ENCODE data around the gene MCUR1. TPM values are rescaled to one million over a fixed set of nuclear protein-coding genes. Genes with fewer than 3 reads are reported as not detected.

Gene MCUR1
- total and polyA plus RNA-seq, 4 donors = 6.6 to 32.9 (median 18.3) TPM

DNA sequence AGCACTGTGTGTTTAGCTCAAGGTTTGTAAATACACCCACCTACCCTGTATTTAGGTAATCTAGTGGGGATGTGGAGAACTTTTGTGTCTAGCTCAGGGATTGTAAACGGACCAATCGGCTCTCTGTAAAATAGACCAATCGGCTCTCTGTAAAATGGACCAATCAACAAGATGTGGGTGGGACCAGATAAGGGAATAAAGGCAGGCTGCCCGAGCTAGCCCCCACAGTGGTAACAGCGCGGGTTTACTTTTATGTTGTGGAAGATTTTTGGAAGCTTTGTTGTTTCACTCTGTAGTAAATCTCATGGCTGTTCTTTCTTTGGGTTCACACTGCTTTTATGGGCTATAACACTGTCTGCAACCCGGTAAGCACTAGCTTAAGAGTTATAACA lies 70.6 kb downstream of the MCUR1 start:
- no peaks in the 10 kb centered on the region for H3K4me1 ChIP-seq (ENCODE audit: control insufficient read depth in 1 of 2, insufficient read depth in 2 of 2, low read length in 2 of 2)
- H3K36me3 ChIP-seq (ENCODE audit: control insufficient read depth in 1 of 2, insufficient read depth in 2 of 2, low read length in 1 of 2) = no peaks in the 10 kb centered on the region
- no peaks in the 10 kb centered on the region for H3K27me3 ChIP-seq (ENCODE audit: control insufficient read depth in 1 of 2, insufficient read depth in 2 of 2, low read length in 1 of 2)
- 95 to 97% methylated on average over 7 of the region's 7 CpGs for WGBS, 2 donors
- H3K9me3 ChIP-seq (ENCODE audit: control insufficient read depth, low read length) = no peaks in the 10 kb centered on the region
- no peak overlapping the region for H3K27ac ChIP-seq (ENCODE audit: low read depth in 1 of 2, low read length in 2 of 2)
- no peak overlapping the region for H3K4me3 ChIP-seq (ENCODE audit: low read length in 2 of 2)
- intact Hi-C loops (cut with DNase I) = no loop called here
- DNase-seq (no peak), ATAC-seq (ENCODE audit: low FRiP score) (no peak)

DNA sequence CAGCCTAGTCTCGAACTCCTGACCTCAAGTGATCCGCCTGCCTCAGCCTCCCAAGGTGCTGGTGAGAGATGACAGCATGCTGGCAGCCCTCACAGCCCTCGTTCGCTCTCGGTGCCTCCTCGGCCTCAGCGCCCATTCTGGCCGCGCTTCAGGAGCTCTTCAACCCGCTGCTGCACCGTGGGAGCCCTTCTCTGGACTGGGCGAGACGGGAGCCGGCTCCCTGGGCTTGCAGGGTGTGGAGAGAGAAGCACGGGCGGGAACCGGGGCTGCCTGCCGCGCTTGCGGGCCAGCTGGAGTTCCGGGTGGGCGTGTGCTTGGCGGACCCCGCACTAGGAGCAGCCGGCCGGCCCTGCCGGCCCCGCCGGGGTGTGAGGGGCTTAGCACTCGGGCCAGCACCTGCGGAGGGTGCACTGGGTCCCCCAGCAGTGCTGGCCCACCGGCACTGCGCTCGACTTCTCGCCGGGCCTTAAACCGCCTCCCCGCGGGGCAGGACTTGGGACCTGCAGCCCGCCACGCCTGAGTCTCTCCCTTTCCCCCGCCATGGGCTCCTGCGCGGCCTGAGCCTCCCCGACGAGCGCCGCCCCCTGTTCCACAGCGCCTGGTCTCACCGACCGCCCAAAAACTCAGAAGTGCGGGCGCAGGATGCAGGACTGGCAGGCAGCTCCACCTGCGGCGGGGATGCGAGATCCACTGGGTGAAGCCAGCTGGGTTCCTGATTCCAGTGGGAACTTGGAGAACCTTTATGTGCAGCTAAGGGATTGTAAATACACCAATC lies 71.2 kb downstream of the MCUR1 start:
- WGBS, 2 donors = 56 to 75% methylated on average over 49 to 56 of the region's 56 CpGs
- Histone ChIP-seq H3K36me3 (ENCODE audit: control insufficient read depth in 1 of 2, insufficient read depth in 2 of 2, low read length in 1 of 2) (no peaks in the 10 kb centered on the region), H3K27ac (ENCODE audit: low read depth in 1 of 2, low read length in 2 of 2) (no peak overlapping the region), H3K27me3 (ENCODE audit: control insufficient read depth in 1 of 2, insufficient read depth in 2 of 2, low read length in 1 of 2) (no peaks in the 10 kb centered on the region), H3K4me3 (ENCODE audit: low read length in 2 of 2) (no peak overlapping the region), H3K4me1 (ENCODE audit: control insufficient read depth in 1 of 2, insufficient read depth in 2 of 2, low read length in 2 of 2) (no peaks in the 10 kb centered on the region), H3K9me3 (ENCODE audit: control insufficient read depth, low read length) (no peaks in the 10 kb centered on the region)
- DNase-seq = peak in 1 of 2 donors; percentile 75
- ATAC-seq (ENCODE audit: low FRiP score) = no peak
- intact Hi-C loops (cut with DNase I) = no loop called here

DNA sequence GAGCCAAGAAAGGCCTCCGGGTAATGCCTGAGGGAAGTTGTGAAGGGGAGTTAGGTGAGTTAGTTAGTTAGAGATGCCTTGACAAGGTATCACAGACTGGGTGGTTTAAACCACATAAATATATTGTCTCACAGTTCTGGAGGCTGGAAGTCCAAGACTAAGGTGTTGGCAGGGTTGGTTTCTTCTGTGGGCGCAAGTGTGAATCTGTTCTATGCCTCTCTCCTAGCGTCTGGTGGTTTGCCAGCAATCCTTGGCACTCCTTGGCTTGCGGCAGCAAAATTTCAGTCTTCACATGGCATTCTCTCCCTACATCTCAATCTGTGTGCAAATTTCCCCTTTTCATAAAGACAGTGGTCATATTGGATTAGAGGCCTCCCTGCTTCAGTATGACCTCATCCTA lies 73.0 kb downstream of the MCUR1 start:
- H3K4me3 ChIP-seq (ENCODE audit: low read length in 2 of 2) = no peak overlapping the region
- H3K27me3 ChIP-seq (ENCODE audit: control insufficient read depth in 1 of 2, insufficient read depth in 2 of 2, low read length in 1 of 2) = no peaks in the 10 kb centered on the region
- WGBS, 2 donors = 85 to 91% methylated on average over 4 of the region's 4 CpGs
- H3K27ac ChIP-seq (ENCODE audit: low read depth in 1 of 2, low read length in 2 of 2) = no peak overlapping the region
- DNase-seq = no peak
- H3K4me1 ChIP-seq (ENCODE audit: control insufficient read depth in 1 of 2, insufficient read depth in 2 of 2, low read length in 2 of 2) = no peaks in the 10 kb centered on the region
- ATAC-seq (ENCODE audit: low FRiP score) = no peak
- intact Hi-C loops (cut with DNase I) = no loop called here
- no peaks in the 10 kb centered on the region for H3K9me3 ChIP-seq (ENCODE audit: control insufficient read depth, low read length)
- no peaks in the 10 kb centered on the region for H3K36me3 ChIP-seq (ENCODE audit: control insufficient read depth in 1 of 2, insufficient read depth in 2 of 2, low read length in 1 of 2)

Other genes starting within 250 kb of the MCUR1 start
- 1 to 10 TPM; 8.1 to 9.8 TPM for gene SIRT5, start 240.0 kb downstream of the MCUR1 start, total RNA-seq
- 1 to 10 TPM; 5.0 to 6.5 TPM for gene SIRT5, start 240.0 kb downstream of the MCUR1 start, polyA plus RNA-seq
- 10 to 100 TPM; 47.4 to 54.0 TPM for gene NOL7, start 199.2 kb downstream of the MCUR1 start, total RNA-seq
- 10 to 100 TPM; 63.1 to 70.0 TPM for gene NOL7, start 199.2 kb downstream of the MCUR1 start, polyA plus RNA-seq
- gene RANBP9, start 102.7 kb downstream of the MCUR1 start, total RNA-seq = 10 to 100 TPM; 53.2 to 64.5 TPM
- 10 to 100 TPM; 29.2 to 31.0 TPM for gene RANBP9, start 102.7 kb downstream of the MCUR1 start, polyA plus RNA-seq
- gene RNF182, start 110.4 kb upstream of the MCUR1 start, total RNA-seq = under 1 TPM; 0.36 to 0.60 TPM
- under 1 TPM in 1 of 2 donors, not detected in 1; 0.13 TPM for gene RNF182, start 110.4 kb upstream of the MCUR1 start, polyA plus RNA-seq